ENCODE measurements around the gene CHMP1B.
A peak's percentile ranks its signal among the peaks of the same experiment; 100 is the strongest.
"Not testable (repeated sequence)": the region's sequence is repeated elsewhere in the genome, so short reads cannot be mapped to it uniquely, and the experiment has no call there.

CHMP1B gene

DNA sequence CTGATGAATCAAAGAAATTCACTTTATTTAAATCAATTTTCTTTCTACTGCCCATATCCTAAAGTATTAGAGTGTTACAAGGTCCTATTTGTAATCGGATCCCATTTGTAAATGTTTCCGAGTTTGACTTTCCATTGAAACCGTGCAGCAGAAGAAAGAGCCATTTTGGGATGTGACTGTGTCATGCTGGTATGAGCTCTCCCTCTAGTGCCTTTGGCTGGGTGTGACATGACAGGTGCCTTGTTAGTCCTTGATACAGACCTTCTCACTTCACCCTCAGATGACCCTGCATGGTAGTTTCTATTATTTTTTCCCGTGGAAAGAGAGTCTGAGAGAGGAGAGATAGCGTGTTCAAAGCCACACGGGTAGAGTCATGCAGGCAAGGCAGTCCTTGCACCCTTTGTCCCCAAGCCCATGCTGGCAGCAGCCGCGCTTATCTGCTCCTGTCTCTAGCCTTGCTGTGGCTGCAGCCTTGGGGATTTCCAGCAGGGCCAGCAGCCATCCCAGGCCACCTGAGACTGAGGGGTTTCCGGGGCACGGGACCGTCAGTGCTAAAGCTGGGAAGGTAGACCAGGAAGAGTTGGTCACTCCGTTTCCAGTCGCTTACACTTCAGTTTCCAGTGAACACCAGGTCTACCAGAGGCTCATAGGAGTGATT lies 21.4 kb downstream of the CHMP1B start:
- peak; percentile 47 for DNase-seq

DNA sequence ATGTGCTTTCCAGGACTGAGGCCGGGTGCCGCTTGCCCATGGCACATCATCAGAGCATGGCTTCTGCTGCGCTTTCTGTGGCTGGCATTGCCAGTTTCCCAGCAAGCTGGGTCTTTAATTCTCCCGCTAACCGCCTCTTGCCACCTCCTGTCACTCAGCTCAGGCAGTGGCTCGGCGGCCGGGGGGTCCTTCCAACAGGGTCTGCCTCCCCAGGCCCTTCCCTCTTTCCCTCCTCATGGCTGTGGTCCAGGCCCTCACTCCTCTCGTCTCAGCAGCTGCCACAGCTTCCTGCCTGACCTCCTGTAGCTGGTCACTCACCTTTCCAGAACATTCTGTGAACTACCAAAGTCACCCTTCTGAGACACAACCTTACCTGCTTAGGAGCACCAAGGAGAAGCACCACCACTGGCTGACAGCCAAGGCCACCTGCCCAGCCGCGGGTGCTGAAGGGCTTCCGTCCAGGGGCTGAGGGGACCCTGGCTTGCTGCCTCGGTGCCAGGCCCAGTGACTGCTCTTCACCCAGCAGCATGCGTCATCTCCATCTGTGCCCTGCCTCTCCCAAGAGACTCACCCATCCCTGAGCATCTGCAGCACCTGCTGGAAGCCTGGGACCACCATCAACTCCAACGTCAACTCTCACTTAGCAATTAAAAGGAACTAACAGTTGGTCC lies 22.6 kb downstream of the CHMP1B start:
- DNase-seq: no peak

DNA sequence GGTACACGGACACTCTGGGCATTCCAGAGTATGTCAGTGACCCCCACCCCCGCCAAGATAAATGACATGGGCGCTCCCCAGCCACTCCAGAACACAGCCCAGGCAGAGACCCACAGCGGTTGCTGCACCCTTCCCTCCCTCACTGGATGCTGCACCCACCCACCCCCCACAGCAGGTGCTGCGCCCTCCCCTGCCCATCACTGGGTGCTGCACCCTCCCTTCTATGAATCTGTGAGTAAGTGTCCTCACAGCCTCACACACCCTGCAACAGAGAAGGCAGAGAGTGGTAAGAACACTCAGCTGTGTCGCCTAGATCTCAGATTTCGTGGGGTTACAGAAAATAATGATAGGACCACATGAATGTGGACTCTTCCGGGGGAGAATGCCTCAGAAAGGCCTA lies 23.5 kb downstream of the CHMP1B start:
- DNase-seq: no peak

DNA sequence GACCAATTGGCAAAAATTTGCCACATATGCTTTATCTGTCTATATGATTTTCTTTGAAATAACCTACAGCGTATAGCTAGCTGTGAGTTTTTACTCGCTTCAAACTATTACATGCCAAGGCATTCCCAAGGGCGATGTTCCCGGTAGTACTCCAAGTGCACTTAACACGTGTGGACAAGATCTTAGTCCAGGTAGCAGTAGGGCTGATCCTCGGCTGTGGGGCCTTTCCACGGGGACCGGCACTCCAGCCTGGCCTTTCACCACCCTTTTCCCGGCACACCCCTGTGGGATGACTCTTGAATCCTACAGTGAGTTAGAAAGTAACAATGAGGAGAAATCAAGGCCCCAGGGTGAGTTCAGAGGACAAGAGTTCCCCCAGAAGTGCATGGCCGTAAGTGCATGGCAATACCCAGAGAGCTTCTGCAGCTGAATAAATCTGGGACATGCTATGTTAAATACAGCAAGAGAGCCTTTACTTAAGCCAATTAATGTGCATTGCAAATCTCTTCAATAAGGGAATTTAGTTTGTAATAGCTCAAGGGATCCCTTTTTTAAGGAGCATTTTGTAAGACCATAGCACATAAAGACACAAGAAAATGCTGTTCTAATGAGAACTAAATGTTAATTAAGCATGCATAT lies 26.4 kb downstream of the CHMP1B start:
- DNase-seq: no peak

DNA sequence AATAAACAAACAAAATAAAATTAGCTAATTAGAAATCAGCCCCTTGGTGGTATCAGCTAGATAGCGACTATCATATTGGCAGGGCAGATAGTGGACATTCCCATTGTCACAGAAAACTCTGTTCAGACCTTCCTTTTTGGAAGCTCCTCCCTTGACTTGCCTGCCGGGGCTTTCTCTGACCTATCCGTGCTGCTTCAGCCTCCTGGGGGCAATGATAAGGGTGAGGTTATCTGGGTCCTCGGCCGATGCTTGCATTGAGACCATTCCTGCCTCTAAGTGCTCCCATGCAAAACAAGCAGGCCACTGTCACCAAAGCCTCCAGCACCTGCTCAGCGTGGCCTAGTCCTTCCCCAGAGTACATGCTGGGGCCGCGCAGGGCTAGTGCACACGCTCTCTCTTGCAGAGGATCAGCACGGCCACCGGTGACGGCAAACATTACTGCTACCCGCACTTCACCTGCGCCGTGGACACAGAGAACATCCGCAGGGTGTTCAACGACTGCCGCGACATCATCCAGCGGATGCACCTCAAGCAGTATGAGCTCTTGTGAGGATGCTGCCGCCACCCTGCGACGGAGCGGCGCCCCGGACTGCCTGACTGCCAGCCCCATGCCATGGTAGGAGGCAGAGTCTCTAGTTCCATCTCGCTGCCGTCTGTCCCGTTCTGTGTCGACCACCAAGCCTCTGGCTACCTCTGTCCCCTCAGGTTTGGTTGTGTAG lies 29.5 kb downstream of the CHMP1B start:
- no peak for DNase-seq

DNA sequence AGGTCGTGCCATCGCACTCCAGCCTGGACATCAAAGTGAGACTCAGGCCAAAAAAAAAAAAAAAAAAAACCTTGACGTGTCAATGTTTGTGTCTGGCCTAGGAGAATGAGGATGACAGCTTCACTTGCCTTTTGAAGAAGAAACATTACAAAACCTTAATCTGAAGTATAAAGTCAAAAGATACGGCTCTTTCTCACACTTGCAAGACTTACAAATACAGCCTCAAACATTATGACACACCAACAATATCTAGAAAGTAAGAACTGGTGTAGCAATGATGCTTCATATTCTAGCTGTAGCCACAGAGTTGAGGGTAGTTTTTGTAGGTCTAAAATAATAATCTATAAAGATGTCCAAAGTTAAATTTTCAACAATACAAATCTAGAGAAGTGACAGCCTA lies 31.4 kb downstream of the CHMP1B start:
- DNase-seq: no peak

DNA sequence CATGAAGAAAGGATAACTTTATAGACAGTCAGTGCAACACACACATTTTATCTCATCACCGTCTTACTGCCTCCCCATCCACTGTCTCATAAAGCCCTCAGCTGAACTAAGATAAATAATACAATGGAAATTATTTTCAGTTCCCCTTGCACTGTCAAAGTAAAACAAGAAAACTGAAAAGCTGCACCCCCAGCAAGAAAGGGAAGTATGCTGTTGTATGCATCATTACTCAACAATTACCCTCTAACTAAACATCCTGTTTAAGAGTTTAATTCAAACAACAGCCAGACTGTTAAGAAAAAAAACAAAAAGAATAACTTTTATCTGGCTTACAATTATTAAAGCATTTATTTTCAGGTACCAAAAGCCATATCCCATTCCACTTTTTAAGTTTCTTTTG lies 31.9 kb downstream of the CHMP1B start:
- DNase-seq: peak; percentile 77

DNA sequence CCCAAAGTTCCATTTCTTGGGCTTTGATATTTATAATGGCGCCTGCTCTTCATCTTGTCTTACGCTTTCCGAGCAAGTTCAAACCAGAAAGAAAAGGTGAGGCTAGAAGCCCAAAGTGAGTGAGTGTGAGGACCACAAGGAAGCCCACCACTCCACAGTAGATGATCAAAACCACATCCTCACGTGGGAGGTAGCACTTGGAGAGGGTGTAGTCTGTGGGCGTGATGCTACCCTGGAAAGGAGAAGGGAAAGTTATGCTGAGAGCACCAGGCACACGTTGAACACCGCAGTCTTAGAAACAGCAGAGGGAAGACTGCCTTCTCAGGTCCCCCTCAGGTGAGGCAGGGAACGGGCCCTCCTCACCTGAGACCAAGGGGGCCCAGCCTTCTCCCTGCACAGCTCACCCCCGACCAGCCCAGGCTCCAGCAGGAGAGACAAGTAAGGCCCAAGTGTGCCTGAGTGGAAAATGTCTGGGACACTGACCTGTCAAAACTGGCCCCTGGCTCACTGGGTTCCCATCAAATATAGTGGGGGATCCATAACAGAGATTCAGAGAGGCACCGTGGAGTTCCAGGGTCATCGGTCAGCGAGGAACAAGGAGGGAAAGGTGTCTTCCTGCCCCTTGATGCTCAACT lies 33.3 kb downstream of the CHMP1B start:
- no peak for DNase-seq

DNA sequence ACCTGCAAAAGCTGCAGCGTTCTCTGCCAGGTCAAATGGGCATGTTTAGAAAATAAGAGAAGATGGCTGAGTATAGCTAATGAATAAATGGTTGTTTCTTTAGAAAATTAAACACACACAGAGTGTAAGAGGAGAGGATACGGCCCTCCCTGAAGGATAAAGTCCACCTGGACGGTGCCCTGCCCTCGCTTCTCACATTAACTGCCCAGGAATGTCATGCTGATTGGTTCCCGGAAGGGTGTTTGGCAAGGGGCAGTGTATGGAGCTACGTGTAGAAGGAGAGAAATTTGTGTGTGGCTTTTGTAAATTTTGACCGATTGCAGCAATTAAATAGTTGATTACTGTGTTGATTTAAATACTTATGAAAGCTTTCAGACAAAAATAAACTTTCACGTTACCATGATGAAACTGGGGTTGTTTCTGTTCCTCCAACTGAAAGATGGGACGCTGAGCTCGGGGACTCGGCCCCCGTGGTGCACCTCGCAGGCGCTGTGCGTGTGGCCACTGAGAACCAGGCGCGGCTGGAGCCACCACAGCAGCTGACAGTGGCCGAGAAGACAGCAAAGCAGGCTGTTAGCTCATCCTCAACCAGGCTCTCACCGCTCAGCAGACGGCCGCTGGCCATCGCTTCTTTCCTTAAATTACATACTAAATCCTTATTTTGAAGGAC lies 34.2 kb downstream of the CHMP1B start:
- no peak for DNase-seq

DNA sequence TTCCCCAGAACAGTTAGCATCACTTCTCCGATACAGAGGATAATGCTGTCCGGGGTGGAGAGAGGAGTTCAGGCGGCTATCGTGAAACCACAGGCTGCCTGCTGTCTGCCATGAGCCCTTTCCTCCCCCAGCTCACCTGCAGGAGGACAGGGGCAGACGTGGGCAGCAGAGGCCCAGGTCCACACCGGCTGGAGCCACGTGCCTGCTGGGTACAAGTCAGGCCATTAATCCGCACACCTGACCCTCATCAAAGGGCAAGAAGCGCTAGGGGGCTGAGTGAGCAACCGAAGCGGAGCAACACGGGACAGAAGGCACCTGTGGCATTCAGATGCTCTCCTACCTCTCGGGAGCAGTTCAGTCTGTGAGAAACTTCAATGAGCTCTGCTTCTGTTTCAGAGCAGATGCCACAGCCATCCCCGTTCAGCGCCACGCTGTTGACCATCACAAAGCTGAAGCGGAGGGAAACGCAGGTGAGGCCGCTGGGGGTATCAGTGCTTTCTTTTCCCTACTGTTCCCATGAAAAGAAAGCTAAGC lies 35.4 kb downstream of the CHMP1B start:
- no peak for DNase-seq

DNA sequence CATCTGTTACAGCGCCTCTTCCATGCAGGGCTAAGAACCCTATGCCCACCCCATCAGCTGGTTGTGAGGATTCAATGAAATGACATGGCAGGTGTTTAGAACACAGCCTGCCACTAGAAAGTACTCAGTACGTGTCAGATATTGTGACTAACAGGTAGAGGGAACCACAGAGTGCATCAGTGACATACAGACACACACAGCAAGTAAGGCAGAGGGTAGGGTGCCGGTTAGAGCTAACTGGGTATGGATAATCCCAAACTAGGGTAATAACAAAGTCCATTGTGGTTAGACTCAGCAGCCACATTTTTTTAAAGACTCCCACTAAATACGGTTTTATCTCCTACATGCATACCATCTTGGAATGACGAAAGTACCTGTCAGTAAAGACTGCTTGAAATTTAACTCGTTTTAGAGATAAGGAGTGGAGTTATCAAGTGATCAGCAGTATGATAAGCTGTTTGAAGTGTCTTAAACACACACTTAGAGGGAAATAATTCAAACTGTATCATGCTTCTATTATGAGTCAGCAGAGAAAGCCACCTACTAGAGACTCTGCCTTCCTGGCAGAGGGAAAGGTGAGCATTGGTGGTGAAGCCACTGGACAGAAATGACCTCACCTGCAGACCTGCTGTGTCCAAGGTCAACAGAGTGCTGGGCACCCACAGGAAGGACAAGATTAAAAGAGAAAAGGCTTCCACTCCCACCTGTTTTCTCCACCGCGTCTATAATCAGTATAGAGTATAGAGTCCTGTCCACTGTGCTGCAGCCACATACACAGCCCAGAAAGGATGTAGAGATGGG lies 36.3 kb downstream of the CHMP1B start:
- no peak for DNase-seq

DNA sequence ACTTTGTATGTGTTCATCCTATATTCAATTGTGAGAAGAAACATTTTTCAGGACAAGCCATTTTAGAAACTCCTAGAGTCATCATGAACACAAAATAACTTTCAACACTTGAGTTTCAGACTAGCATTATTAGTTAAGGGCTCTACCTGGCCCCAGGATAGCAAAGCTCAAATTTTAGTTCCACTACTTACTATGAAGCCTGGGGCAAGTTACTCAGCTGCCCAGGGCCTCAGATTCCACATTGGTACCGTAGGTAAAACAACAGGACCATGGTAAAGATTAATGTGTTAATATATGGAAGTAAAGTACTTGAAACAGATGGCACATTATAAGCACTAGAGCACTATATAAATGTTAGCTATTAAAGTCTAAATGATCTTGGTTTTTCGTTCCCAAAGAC lies 37.5 kb downstream of the CHMP1B start:
- DNase-seq: no peak

DNA sequence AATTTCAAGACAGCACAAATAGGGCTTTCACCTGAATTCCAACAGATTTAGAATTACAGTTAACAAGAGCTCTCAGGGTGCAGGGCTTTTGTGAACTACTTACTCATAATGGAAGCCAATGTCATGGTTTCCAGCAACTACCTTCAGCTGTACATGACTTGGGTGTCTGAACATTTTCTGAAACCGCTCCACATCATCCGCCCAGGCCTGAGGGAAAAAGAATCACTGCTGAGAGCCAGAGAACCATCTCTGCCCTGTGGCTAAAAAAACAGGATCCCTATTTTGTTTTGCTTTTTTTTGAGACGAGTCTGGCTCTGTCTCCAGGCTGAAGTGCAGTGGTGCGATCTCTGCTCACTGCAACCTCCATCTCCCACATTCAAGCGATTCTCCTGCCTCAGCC lies 38.1 kb downstream of the CHMP1B start:
- DNase-seq: no peak

DNA sequence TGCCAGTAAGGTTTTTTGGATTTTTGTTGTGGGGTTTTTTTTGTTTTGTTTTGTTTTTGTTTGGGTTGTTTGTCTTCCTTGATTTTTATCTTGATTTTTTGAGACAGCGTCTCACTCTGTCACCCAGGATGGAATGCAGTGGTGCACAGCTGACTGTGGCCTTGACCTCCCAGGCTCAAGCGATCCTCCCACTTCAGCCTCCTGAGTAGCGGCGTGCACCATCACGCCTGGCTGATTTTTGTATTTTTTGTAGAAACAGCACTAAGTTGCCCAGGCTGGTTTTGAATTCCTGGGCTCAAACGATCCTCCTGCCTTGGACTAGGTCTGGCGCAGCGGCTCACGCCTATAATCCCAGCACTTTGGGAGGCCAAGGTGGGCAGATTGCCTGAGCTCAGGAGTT lies 40.5 kb downstream of the CHMP1B start:
- no peak for DNase-seq

DNA sequence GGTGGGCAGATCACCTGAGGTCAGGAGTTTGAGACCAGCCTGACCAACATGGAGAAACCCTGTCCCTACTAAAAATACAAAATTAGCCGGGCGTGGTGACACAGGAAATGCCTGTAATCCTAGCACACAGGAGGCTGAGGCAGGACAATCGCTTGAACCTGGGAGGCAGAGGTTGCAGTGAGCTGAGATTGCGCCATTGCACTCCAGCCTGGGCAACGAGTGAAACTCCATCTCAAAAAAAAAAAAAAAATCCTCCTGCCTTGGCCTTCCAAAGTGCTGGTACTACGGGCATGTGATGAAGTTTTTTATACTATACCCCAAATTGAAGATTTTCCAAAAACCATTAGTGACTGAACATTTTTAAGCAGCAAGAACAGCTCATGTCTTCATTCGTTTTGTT lies 41.2 kb downstream of the CHMP1B start:
- DNase-seq: not testable (repeated sequence)

DNA sequence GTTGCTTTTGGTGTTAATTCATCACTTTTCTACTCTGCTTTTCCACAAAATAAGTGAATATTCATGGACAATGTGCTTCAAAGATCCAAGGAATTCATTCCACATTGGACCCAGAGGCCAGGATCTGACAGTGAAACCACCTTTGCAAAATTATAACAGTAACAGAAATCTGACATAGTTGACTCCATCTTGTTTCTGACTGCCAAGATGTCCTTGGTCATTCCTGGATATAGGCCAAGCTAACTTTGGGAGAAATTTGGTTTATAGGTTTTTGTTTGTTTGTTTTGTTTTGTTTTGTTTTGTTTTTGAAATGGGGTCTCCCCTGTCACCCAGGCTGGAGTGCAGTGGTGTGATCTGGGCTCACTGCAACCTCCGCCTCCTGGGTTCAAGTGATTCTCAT lies 46.6 kb downstream of the CHMP1B start:
- DNase-seq: no peak

DNA sequence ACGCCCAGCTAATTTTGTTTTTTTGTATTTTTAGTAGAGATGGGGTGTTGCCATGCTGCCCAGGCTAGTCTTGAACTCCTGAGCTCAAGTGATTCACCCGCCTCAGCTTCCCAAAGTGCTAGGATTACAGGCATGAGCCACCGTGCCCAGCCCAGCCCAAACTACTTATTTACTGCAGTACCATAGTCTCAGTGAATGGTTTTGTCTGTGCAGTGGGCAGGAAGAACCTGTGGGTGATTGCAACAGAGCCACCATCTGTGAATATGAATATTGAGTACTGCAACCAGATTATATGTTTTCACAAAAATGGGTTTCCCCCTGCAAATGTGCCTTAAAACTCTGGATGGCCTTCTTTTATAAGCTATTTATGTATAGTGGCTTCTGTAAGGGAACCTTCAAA lies 47.9 kb downstream of the CHMP1B start:
- peak; percentile 46 for DNase-seq

DNA sequence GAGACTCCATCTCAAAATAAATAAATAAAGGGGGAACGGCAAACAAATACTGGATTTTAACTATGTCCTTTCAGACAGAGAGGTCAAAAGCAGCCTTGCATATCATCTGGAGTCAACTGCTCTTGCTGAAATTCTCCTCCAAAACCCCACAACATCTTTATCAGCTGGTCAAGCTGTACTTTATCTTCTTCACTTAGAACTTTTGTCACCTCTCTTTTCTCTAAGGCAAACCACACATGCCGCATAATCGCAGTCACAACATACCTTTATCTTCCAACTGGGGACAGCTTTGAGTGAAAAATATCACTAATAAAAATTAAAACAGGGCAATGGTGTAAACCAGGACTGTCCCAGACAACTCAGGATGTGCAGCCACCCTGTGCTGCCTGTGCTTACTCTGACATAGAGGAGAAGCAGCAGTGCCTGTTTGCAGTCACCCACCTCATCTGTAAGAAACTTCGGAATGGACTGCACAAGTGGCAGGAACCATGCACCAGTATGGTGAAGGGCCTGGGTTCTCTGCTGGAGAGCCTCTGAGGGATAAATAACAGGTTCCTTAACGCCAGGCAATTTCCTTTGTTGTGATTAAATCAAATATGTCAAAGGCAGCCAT lies 50.7 kb downstream of the CHMP1B start:
- no peak for DNase-seq

DNA sequence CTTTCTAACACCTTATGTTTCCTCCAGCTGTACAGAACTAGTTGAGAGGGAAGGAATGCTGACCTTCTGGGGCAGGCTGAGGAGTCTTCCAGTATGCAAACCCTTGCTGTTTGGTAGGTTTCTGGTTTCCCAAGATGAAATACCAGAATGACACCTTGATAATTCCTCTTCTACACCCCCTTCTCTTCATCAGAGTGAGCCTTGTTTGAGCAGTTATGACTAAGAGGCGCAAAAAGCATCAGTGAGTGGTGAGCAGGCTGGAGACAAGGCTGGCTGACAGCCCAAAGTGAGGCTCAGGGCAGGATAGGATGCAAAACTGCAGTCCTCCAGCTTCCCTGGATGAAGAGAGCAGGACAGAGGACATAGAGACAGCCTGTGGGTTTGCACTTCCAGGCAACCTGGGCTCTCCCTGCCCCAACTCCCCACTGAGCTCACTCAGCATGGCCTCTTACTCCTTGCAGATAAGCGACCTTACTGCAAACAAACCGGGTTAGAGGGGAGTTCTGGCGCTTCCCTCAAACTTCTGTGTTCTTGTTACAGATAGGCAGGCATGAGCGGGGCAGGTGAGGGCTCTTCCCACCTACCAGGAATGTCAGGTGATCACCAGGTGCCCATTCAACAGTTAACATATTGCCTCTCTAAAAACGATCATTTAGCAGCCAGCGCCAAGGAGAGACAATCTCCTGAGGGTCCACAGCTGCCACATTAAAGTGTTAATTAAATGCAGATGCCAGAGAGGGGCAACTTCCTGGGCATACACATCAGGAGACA lies 51.5 kb downstream of the CHMP1B start:
- DNase-seq: no peak
